Erythroblast (primary cell): ENCODE results near the gene SLC24A3.

Source experiments
- GATA1 ChIP-seq: IDR thresholded peaks from 2 replicates; pipeline ENCODE4 v1.6.1; 2011; ENCODE audit warnings: low read depth, mild to moderate bottlenecking, control low read depth, low read length, moderate library complexity
- POLR2A ChIP-seq: IDR thresholded peaks from 2 replicates; pipeline ENCODE4 v1.6.1; 2011; ENCODE audit warnings: mild to moderate bottlenecking, low read length

GRCh38 chr20:19662637-19662995 is 450.2 kb downstream of the SLC24A3 start:
- TF ChIP-seq POLR2A = no peak
- TF ChIP-seq GATA1 = no peak
